Heart right ventricle (tissue), 16 donors: ENCODE results near the gene SASH1. TPM values are rescaled to one million over a fixed set of nuclear protein-coding genes. Genes with fewer than 3 reads are reported as not detected.

Source experiments
- ATAC-seq, 8 donors: fragments of 200-7000 bp; cut with Tn5 transposase; one replicate each; pipeline ENCODE4 v1.9.1; 2020; ENCODE audit warnings: mild to moderate bottlenecking in 8 of 8, moderate library complexity in 8 of 8, moderate number of reproducible peaks in 1 of 8
- DNase-seq, 2 donors: peaks; one replicate each; pipeline ENCODE4 v3.0.0-alpha.2; 2020
- H3K27ac ChIP-seq, 10 donors: fragments of 200-600 bp; sonication (generic) in 2 of 10; one replicate each; pipeline versions ENCODE4 v1.5.0 to v1.8.0; 2020 to 2022; ENCODE audit warnings: mild to moderate bottlenecking in 3 of 10
- H3K27me3 ChIP-seq, 7 donors: fragments of 200-600 bp; one replicate each; pipeline ENCODE4 v1.8.0; 2021 to 2022; ENCODE audit warnings: mild to moderate bottlenecking in 2 of 7
- H3K36me3 ChIP-seq, 9 donors: fragments of 200-600 bp; sonication (generic) in 1 of 9; one replicate each; pipeline versions ENCODE4 v1.5.0 to v1.8.0; 2020 to 2022; ENCODE audit warnings: mild to moderate bottlenecking in 2 of 9
- H3K4me1 ChIP-seq, 9 donors: fragments of 200-600 bp; sonication (generic) in 1 of 9; one replicate each; pipeline versions ENCODE4 v1.5.0 to v1.8.0; 2020 to 2022; ENCODE audit warnings: mild to moderate bottlenecking in 4 of 9
- H3K4me3 ChIP-seq, 10 donors: fragments of 200-600 bp; sonication (generic) in 2 of 10; one replicate each; pipeline versions ENCODE4 v1.5.0 to v1.8.0; 2020 to 2022; ENCODE audit warnings: mild to moderate bottlenecking in 7 of 10, moderate library complexity in 2 of 10
- H3K9me3 ChIP-seq, 11 donors: fragments of 200-600 bp in 10 of 11; sonication (generic) in 2 of 11; one replicate each; pipeline versions ENCODE4 v1.5.0 to v1.8.0; 2013 to 2022; ENCODE audit warnings: mild to moderate bottlenecking in 2 of 11, control low read depth in 1 of 11, moderate library complexity in 1 of 11
- CTCF ChIP-seq, 9 donors: fragments of 200-600 bp; sonication (generic) in 2 of 9; IDR thresholded peaks; one replicate each; pipeline versions ENCODE4 v1.5.0 to v1.8.0; 2021 to 2022; ENCODE audit warnings: antibody characterized with exemption in 9 of 9, mild to moderate bottlenecking in 5 of 9, moderate library complexity in 1 of 9
- WGBS, 2 donors: extraction: QIAGEN DNeasy Blood & Tissue Kit; methylation state at CpG; one replicate each; pipeline ENCODE4 v1.1.7; 2013; ENCODE audit warnings: inconsistent platforms in 1 of 2; 5-methylcytosine and 5-hydroxymethylcytosine counted together
- intact Hi-C, 10 donors: fragments of 100-400 bp; cut with DNase I; formaldehyde crosslinking; loops; one replicate each; pipeline versions ENCODE4 v1.11.1 to v1.14.2; 2022
- polyA plus RNA-seq, 2 donors: library from polyadenylated mRNA; stranded (reverse); fragments of 200-250 nt; gene quantifications; one replicate each; pipeline ENCODE4 v1.2.3, GENCODE V29; 2013
- total RNA-seq, 10 donors: library from RNA; stranded (reverse); fragmentation: NEBNext Ultra II Directional in 3 of 10; extraction: Animal tissue kit (Norgen Biotek cat#: 25700) in 3 of 10; gene quantifications; one replicate each; pipeline versions ENCODE4 v1.2.1 to v1.2.4, GENCODE V29; 2021 to 2023
- donor health status: Arrhythmogenic right ventricular cardiomyopathy.
- donor health status: ischemic (EF 13 %, LVEDD 7.1; RV severe dilation, severe dysfunction).
- donor health status: healthy with polysubstance abuse.
- donor health status: DM: no; HTN: yes; CAD: no.
- donor health status: DM: no; HTN: no; CAD: no.
- donor health status: ischemic (EF 25% LVEDD 6.9; RV normal size, moderate dysfunction).
- donor health status: ischemic (EF 25% LVEDD 5.7; RV mildly dilated, moderate dysfunction).
- donor health status: healthy.
- donor health status: DM: yes; HTN: yes; CAD: no.
- donor health status: Ischemic cardiomyopathy.
- donor health status: ischemic (EF 35%, LVEDD 5.7; RV mildly dilated, moderate dysfunction).
- donor health status: nonischemic (EF 11% LVEDD 7.7; RV severe dilation, severe dysfunction).
- donor health status: DM: yes; HTN: yes; CAD: no.
- donor health status: PGD.
- donor health status: ischemic (EF 29% LVEDD 5.4; RV normal size, mild dysfunction).
- donor health status: nonischemic (EF 23%, LVEDD 6.1; RV moderate dilation, normal function).

The SASH1 gene
- total and polyA plus RNA-seq, 12 donors: 6.9 to 47.1 (median 25.9) TPM

GRCh38 chr6:148533309-148534107 lies 190.9 kb downstream of the SASH1 start:
- intact Hi-C loops: no loop called here

GRCh38 chr6:148534871-148535270 lies 192.2 kb downstream of the SASH1 start:
- no peak overlapping the region for H3K4me3 ChIP-seq
- peaks cover 0 to 93% (median 57%) of the 10 kb centered on the region in 9 donors for H3K36me3 ChIP-seq
- H3K4me1 ChIP-seq: peaks cover 0 to 36% (median 23%) of the 10 kb centered on the region in 9 donors
- DNase-seq (no peak), ATAC-seq (peak in 1 of 8 donors; percentile 12)
- no peaks in the 10 kb centered on the region for H3K9me3 ChIP-seq
- intact Hi-C loops: no loop called here
- H3K27me3 ChIP-seq: no peaks in the 10 kb centered on the region
- peak overlapping the region in 1 of 10 donors; percentile 19 for H3K27ac ChIP-seq
- no peak for TF ChIP-seq CTCF (IDR thresholded peaks at IDR 0.05)
- WGBS, 2 donors: 92 to 94% methylated on average over 6 of the region's 6 CpGs

More at GRCh38 chr6:148533309-148534107, 190.9 kb downstream of the SASH1 start:
- peaks cover 0 to 50% (median 31%) of the 10 kb centered on the region in 9 donors for H3K4me1 ChIP-seq
- H3K27me3 ChIP-seq: no peaks in the 10 kb centered on the region
- H3K4me3 ChIP-seq: no peak overlapping the region
- ATAC-seq: no peak
- H3K36me3 ChIP-seq: peaks cover 0 to 96% (median 58%) of the 10 kb centered on the region in 9 donors
- 90 to 95% methylated on average over 24 of the region's 24 CpGs for WGBS, 2 donors
- no peak for DNase-seq
- no peaks in the 10 kb centered on the region for H3K9me3 ChIP-seq
- no peak overlapping the region for H3K27ac ChIP-seq
- no peak for TF ChIP-seq CTCF (IDR thresholded peaks at IDR 0.05)

- Histone ChIP-seq H3K9me3 (no peaks in the 10 kb centered on the region), H3K4me1 (peaks cover 0 to 31% (median 18%) of the 10 kb centered on the region in 9 donors), H3K36me3 (peaks cover 0 to 93% (median 61%) of the 10 kb centered on the region in 9 donors), H3K4me3 (no peak overlapping the region), H3K27ac (no peak overlapping the region), H3K27me3 (no peaks in the 10 kb centered on the region)
- intact Hi-C loops: no loop called here
- no peak for TF ChIP-seq CTCF (IDR thresholded peaks at IDR 0.05)
- no peak for ATAC-seq
- WGBS, 2 donors: 90 to 93% methylated on average over 7 of the region's 7 CpGs
- DNase-seq: no peak
Observed at GRCh38 chr6:148535381-148535780, 192.7 kb downstream of the SASH1 start.

GRCh38 chr6:148535976-148536375 lies 193.3 kb downstream of the SASH1 start:
- WGBS, 2 donors: 85 to 90% methylated on average over 3 of the region's 3 CpGs
- ATAC-seq (no peak), DNase-seq (no peak)
- intact Hi-C loops: no loop called here
- Histone ChIP-seq H3K4me1 (peaks cover 0 to 25% (median 12%) of the 10 kb centered on the region in 9 donors), H3K27me3 (no peaks in the 10 kb centered on the region), H3K36me3 (peaks cover 0 to 97% (median 67%) of the 10 kb centered on the region in 9 donors), H3K9me3 (no peaks in the 10 kb centered on the region), H3K27ac (peak overlapping the region in 1 of 10 donors; percentile 5), H3K4me3 (no peak overlapping the region)
- TF ChIP-seq CTCF (IDR thresholded peaks at IDR 0.05): no peak
